GM19043 (cell line): ENCODE measurements around the gene CYP39A1.

Experiments
- ATAC-seq: cut with Tn5 transposase; IDR thresholded peaks from one replicate; pipeline ENCODE4 v1.9.1; 2021; ENCODE audit warnings: low read depth; ENCODE audit not compliant: unreplicated experiment

Gene CYP39A1

DNA sequence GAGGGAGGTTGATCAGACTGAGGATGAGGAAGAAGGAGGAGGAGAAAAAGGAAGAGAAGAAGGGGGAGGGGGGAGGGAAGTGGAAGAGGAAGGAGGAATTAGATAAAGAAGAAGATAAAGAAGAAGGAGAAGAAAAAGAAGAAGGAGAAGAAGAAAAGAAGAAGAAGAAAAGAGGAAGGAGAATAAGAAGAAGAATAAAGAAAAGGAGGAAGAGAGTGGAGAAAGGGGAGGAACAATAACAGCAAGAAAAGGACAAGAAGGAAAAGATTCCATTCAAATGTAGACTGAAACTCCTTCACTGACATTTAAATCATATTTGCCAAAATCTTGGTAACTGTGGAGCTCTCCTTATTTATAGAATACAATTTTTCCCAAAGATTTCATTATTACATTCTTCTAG lies 127.0 kb downstream of the CYP39A1 start:
- ATAC-seq, result no peak

DNA sequence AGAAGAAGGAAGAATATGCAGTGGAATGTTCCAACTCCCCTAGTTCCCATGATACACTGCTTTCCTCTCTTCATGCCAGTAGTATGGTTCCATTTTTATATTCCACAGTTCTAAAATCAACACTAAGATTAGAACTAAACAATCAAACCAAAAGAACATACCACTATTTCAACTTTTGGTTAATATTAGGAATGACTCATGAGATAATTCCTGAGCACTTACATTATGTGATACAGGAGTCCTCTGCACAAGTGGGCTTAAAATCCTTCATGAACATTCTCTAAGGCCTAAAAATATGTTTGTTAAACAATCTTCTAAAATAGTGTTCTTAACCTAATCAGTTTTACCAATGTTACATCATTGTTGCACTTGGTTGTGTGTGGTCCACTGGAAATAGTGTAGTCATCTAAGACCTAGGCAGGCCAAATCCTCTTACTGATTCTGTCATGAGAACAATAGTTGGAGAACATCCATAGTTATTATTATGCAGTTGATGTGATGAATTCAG lies 131.1 kb downstream of the CYP39A1 start:
- no peak for ATAC-seq

DNA sequence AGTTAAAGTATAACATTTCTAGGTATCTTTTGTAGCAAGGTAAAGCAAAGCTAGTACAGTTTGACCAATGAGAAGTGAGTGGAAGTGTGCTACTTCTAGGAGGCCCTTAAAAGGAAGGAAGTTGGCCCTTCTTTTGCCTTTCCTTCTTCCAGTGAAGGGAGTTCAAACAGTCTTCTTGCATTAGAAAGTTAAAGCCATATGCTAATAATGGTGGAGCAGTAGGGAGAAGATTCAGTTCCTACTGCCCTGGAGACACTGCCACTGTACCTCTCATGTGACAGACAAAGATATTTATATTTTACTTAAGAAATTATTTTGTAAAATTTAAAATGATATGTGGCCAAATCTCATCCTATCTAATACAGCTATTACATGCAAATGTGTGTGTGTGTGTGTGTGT lies 135.4 kb downstream of the CYP39A1 start:
- no peak for ATAC-seq

DNA sequence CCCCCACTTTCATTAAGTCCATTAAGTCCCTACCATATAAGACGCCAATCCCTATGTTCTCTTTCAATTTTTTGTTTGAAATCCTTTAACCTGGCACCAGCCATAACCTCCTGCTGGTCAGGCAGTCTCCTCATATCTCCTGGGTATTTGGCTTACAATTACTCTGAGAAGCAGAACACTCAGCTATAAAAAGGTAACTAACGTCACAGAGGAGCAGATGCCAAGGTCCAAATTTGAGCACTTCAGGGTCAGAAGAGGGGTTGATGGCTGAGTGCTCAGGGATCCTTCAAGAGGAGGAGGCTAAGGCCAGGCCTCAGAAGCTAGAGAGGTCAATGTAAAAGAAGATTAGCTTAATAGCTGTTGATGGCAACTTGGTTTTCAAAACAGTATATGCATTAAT lies 139.1 kb downstream of the CYP39A1 start:
- no peak for ATAC-seq

DNA sequence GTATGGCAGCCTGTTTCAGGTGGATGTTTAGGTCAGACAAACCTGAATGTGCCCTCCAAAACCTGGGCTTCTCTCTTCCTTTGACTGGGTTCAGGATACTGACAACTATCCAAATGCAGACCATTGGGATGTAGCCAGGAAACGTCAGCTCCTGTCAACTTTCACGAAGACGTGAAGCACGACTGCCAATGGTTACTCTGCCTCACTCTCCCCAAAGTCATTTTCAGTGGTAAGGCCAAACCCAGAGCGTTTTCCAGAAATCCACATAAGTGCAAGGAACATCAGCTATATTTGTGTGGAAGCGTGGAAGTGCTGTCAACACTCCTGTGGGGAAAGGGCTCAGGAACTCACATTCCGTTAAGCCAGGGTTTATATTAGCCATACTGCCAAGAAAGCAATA lies 141.3 kb downstream of the CYP39A1 start:
- no peak for ATAC-seq

DNA sequence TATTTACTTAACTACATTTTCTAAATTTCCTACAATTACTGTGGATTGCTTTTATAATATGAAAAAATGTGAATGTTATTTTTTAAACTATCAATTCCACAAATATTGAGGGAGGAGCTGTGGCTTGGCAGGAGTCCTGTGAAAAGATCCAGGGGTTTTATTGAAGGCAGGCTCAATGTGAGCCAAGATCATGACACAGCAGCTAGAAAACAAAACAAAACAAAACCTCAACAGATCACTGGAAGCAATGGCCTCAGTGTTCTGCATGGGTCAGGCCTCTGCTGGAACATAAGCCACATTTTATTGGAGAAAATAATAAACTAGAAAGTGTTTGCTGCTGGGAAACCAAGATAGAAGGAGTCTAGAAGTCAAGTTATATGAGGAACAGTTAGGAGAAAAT lies 142.0 kb downstream of the CYP39A1 start:
- ATAC-seq, result no peak

DNA sequence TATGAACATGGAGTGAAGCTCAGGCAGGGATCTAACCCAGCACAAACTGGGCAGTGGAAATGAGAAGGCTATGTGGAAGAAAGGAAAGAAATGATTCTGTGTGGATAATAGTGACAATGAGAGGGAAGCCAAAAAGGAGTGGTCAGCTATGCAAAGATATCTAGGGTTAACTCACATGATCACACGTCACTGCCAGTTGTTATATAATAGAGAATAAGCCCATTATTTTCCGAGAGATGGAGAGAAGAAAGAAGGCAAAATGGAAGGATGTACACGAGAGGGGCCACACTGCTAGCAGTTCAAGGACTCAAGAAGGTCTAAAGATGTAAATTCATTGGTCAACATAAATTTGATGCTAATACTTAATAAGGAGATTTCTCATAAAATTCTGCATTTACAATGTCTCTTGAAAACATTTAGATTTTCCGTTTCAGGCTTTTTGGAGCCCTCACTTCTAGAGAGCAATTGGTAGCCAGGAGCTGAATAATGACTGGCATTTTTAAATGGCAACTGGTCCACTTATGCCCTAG lies 142.6 kb downstream of the CYP39A1 start:
- no peak for ATAC-seq

DNA sequence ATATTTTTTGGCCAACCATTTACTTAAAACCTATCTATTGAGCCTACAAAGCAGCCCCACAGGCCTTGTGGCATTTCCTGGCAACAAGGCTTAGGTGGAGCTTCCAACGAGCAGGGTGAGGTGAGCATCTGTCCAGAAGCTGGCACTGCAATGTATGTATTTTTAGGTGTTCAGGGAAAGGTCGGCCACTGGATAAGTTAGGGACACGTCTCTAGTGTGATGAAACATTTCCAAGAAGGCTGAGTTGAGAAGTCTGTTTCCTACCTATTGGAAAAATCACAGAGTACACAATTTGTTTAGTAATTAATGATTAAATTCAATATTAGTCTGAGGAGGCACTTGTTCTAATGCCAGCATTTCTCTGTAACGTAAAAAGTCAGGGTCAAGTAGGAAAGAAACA lies 143.6 kb downstream of the CYP39A1 start:
- ATAC-seq, result no peak

DNA sequence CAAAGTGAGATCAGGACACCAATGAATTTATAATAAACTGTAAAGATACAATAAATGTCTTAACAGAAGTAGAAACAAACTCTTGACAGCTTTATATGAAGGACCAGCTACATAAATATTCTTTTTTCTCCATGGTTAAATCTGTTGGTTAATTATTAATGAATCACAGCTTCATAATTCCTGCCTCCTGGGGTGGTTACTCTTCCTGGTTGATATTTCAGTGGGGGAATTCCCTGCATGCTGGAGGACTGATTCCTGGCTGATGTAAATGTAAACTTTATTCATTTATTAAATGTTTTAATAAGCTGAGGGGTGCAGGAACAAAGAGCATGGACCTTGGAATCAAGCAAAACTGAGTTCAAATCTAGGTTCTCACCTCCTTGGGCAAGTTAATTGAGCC lies 145.2 kb downstream of the CYP39A1 start:
- no peak for ATAC-seq

DNA sequence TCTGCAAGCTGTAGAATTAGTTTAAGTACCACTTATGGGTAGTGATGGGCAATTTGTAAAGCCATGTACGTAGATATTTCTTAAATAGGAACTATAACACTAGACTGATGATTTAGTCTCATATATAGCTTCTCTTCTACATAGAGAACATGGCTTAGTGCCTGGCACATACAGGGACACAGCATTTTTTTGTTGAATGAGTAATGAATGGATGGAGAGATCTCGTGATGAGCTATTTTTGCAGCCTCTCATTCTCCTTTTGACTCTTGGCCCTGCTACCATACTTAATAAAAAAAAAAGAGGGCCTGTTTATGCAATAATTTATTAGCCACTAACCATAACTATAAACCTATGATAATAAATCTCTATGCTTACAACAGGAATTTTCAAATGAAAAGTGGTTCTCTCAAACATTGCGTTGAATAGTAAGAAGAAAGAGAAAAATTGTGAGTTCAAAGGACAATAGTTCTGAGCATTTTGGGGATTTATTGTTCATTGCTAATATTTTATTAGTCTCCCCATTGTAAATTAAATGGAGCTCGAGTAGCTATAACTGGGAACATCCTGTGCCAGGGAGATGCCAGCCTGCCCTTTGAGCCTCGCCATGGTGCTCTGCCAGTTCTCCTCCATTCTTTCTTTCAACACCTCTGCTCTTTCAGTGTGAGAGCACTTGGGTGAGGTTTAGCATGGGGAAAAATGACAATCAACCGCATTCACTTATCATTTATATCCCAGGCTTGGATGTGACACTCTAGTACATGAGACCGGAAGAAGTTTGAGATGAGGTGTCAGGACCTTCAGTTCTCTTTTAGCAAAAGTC lies 146.7 kb downstream of the CYP39A1 start:
- no peak for ATAC-seq

DNA sequence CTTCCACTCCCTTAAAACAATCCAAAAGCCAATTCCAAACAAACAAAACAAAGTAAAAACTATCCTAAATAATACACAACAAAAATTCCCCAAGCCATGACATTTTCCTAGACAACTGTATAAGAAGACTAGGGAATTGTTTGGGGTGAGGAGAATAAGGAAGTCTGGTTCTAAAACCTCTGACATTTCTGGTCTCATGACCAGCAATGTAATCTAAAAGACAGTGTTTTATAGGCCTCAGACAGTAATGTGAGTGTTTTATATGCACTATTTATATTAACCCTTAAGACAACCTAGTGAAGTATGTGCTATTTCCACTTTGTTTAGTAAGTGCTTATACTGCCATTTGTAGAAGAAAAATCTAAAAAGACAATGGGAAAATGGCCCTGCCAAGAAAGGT lies 148.4 kb downstream of the CYP39A1 start:
- ATAC-seq, result no peak

DNA sequence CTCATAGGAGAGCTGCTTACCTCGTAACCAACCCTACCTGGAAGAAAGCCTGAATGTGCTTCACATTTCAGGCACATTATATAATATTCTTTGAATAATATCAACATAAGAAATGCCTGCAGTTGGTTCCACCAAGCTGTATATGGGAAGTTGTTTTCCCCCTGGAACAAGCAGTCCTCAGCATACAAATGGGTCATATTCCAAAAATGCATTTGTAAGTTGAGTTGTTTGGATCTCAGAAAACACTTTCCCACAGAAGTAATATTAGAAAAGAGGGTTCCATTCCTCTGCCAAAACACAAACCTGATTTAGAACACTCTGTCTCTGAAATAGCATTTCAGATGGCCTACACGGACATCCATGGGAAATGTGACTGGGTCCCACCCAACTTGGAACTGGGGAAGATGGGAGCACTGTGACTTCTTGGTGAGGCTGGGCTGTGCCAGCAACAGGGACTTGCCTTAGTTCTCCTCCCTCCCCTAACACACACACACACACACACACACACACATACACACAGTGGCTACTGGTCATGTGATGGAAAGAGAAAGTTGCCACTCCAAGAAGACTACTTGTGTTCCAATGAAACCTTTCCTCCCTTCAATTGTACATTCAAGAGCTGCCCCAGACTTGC lies 150.0 kb downstream of the CYP39A1 start:
- ATAC-seq, result no peak

DNA sequence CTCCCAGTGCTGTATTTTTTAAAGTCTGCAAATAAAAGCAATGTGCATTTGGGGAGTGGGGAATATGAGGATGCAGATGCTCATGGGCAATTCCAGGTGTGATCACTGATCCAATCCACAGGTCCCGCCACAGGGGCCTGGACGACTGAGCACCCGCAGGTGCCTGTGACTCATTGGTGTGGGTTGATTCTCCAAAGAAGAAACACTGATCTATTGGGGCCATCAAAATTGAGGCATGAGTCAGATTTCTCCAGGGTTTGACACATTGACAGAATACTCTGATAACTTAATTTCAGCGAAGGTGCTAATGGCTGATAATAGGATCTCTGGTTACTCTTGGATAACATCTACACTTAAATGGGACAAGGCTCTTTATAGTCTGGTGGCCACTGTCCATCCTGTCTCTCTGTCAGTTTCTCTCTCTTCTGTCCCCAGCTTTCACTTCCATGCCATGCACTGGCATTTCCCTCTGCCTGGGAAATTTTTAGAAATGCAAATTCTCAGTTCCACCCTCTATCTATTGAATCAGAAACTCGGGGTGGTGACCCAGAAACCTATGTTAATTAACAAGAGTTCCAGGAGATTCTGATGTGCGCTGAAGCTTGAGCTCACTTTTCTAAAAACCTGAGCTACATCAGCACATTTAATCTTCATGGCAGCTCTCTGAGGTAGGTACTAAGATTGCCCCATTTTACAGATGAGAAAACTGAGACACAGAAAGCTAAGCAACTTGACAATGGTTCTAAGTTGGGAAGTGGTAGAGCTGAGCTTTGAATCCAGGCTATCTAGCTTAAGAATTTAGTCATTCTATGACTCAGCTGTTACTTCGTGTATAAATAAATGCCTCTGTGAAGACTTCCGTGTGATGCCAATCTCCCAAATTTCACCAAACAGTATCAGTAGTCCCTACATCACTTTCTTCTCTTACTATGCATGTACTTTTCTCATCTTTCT lies 151.2 kb downstream of the CYP39A1 start:
- ATAC-seq, result no peak

DNA sequence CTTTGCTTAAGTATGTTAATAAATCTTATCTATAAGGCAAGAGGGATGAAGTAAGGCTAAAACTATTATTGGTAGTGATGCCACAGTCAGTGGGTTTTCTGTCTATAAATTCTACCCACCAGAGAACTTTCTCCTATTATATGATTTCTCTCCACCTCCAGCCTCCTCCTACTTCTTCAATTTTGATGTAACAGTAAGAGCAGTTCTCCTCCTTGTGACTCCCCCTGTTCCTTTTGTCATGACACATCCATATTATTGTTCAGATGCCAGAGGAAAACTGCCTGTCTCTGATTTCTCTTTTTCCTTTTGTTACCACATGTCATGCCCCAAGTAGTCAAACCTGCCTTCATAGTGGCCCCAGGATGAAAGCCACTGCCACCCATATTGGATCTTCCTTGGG lies 152.2 kb downstream of the CYP39A1 start:
- ATAC-seq, result no peak
